HepG2 (cell line): ENCODE results near the gene RAB15. TPM values are rescaled to one million over a fixed set of nuclear protein-coding genes. Genes with fewer than 3 reads are reported as not detected.

Source experiments
- CEBPG ChIP-seq: IDR thresholded peaks from 2 replicates; pipeline ENCODE4 v1.6.1; 2016
- JDP2 ChIP-seq: sonication (generic); formaldehyde crosslinking; IDR thresholded peaks from 2 replicates; pipeline ENCODE4 v1.8.1; 2022; ENCODE audit warnings: missing genetic modification reagents, borderline replicate concordance
- JUNB ChIP-seq: sonication (generic); formaldehyde crosslinking; IDR thresholded peaks from 2 replicates; pipeline ENCODE4 v1.8.0; 2022; ENCODE audit warnings: missing genetic modification reagents, mild to moderate bottlenecking, borderline replicate concordance
- RXRA ChIP-seq: sonication (generic); formaldehyde crosslinking; IDR thresholded peaks from 2 replicates; pipeline ENCODE4 v1.5.1; 2020; ENCODE audit warnings: missing genetic modification reagents
- ZBTB40 ChIP-seq, 2 experiments: fragments of 450-650 bp in 1 of 2; sonication (generic) in 1 of 2; formaldehyde crosslinking in 1 of 2; IDR thresholded peaks; 2 replicates each; pipeline versions ENCODE4 v1.6.1 to v1.8.0; 2016 to 2022; ENCODE audit warnings: antibody characterized with exemption in 1 of 2, mild to moderate bottlenecking in 1 of 2, missing genetic modification reagents in 1 of 2
- ZBTB7B ChIP-seq: sonication (generic); formaldehyde crosslinking; IDR thresholded peaks from 2 replicates; pipeline ENCODE4 v1.4.0; 2020; ENCODE audit warnings: missing genetic modification reagents
- ZNF446 ChIP-seq: sonication (generic); formaldehyde crosslinking; IDR thresholded peaks from 2 replicates; pipeline ENCODE4 v1.5.0; 2020; ENCODE audit warnings: mild to moderate bottlenecking, missing genetic modification reagents
- ZNF552 ChIP-seq: sonication (generic); formaldehyde crosslinking; IDR thresholded peaks from 2 replicates; pipeline ENCODE4 v1.9.0; 2022; ENCODE audit warnings: missing genetic modification reagents, mild to moderate bottlenecking, borderline replicate concordance
- polyA plus RNA-seq, 8 experiments: library from polyadenylated mRNA; depleted of rRNA in 3 of 8; stranded (reverse) in 7 of 8; unstranded in 1 of 8; fragments of >200 nt; fragmentation: Illumina TruSeq in 4 of 8; extraction: Trizol in 4 of 8; gene quantifications; 2 replicates each; pipeline versions ENCODE4 v1.2.1 to v1.2.3, GENCODE V29; 2011 to 2016; ENCODE audit warnings: low read depth in 4 of 8, missing spikeins in 1 of 8, mixed read lengths in 1 of 8; ENCODE audit not compliant: insufficient read depth in 1 of 8
- total RNA-seq, 5 experiments: library from RNA; depleted of rRNA; stranded (reverse); fragments of >200 nt; fragmentation: Illumina TruSeq; extraction: Trizol; gene quantifications; 2 replicates each; pipeline ENCODE4 v1.2.3, GENCODE V29; 2016; ENCODE audit warnings: low read depth in 1 of 5
- TF ChIP-seq, protein P1 (sequence below): sonication (generic); formaldehyde crosslinking; IDR thresholded peaks from 2 replicates; pipeline ENCODE4 v1.4.0; 2020; ENCODE audit warnings: mild to moderate bottlenecking, missing genetic modification reagents, borderline replicate concordance
- TF ChIP-seq, protein P2 (sequence below): sonication (generic); formaldehyde crosslinking; IDR thresholded peaks from 2 replicates; pipeline ENCODE4 v1.5.0; 2020; ENCODE audit warnings: missing genetic modification reagents
- TF ChIP-seq, protein P3 (sequence below): sonication (generic); formaldehyde crosslinking; IDR thresholded peaks from 2 replicates; pipeline ENCODE4 v1.4.0; 2020; ENCODE audit warnings: missing genetic modification reagents, low read depth, mild to moderate bottlenecking, borderline replicate concordance

The RAB15 gene
- total and polyA plus RNA-seq, 2 of the 13 experiments (the other 11 are each of a cell fraction or from before 2014, with no cell fraction given), result 7.4 to 18.5 TPM

- no peak for TF ChIP-seq ZBTB40 (IDR thresholded peaks at IDR 0.05)
- no peak for TF ChIP-seq ZBTB40 (CRISPR knock-in tag; IDR thresholded peaks at IDR 0.05)
- TF ChIP-seq, protein P1, sequence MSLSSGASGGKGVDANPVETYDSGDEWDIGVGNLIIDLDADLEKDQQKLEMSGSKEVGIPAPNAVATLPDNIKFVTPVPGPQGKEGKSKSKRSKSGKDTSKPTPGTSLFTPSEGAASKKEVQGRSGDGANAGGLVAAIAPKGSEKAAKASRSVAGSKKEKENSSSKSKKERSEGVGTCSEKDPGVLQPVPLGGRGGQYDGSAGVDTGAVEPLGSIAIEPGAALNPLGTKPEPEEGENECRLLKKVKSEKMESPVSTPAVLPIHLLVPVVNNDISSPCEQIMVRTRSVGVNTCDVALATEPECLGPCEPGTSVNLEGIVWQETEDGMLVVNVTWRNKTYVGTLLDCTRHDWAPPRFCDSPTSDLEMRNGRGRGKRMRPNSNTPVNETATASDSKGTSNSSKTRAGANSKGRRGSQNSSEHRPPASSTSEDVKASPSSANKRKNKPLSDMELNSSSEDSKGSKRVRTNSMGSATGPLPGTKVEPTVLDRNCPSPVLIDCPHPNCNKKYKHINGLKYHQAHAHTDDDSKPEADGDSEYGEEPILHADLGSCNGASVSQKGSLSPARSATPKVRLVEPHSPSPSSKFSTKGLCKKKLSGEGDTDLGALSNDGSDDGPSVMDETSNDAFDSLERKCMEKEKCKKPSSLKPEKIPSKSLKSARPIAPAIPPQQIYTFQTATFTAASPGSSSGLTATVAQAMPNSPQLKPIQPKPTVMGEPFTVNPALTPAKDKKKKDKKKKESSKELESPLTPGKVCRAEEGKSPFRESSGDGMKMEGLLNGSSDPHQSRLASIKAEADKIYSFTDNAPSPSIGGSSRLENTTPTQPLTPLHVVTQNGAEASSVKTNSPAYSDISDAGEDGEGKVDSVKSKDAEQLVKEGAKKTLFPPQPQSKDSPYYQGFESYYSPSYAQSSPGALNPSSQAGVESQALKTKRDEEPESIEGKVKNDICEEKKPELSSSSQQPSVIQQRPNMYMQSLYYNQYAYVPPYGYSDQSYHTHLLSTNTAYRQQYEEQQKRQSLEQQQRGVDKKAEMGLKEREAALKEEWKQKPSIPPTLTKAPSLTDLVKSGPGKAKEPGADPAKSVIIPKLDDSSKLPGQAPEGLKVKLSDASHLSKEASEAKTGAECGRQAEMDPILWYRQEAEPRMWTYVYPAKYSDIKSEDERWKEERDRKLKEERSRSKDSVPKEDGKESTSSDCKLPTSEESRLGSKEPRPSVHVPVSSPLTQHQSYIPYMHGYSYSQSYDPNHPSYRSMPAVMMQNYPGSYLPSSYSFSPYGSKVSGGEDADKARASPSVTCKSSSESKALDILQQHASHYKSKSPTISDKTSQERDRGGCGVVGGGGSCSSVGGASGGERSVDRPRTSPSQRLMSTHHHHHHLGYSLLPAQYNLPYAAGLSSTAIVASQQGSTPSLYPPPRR (CRISPR knock-in tag), result no peak; the same call in 1 of the 2 replicates
- TF ChIP-seq CEBPG (CRISPR knock-in tag), result no peak
- TF ChIP-seq JUNB (CRISPR knock-in tag), result no peak
- TF ChIP-seq, protein P2, sequence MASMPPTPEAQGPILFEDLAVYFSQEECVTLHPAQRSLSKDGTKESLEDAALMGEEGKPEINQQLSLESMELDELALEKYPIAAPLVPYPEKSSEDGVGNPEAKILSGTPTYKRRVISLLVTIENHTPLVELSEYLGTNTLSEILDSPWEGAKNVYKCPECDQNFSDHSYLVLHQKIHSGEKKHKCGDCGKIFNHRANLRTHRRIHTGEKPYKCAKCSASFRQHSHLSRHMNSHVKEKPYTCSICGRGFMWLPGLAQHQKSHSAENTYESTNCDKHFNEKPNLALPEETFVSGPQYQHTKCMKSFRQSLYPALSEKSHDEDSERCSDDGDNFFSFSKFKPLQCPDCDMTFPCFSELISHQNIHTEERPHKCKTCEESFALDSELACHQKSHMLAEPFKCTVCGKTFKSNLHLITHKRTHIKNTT (CRISPR knock-in tag), result no peak
- TF ChIP-seq ZNF552 (CRISPR knock-in tag), result no peak
- no peak for TF ChIP-seq ZNF446 (CRISPR knock-in tag)
- TF ChIP-seq RXRA (CRISPR knock-in tag), result peak; percentile 56; the same call in 1 of the 2 replicates
- TF ChIP-seq ZBTB7B (CRISPR knock-in tag), result no peak
- TF ChIP-seq, protein P3, sequence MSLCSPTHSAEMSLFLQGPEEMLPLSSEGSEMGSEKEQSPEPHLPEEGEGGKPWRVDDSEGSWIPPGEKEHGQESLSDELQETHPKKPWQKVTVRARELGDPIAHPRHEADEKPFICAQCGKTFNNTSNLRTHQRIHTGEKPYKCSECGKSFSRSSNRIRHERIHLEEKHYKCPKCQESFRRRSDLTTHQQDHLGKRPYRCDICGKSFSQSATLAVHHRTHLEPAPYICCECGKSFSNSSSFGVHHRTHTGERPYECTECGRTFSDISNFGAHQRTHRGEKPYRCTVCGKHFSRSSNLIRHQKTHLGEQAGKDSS (CRISPR knock-in tag), result no peak; the same call in 1 of the 2 replicates
- no peak for TF ChIP-seq JDP2 (CRISPR knock-in tag)
Observed at GRCh38 chr14:64947710-64948611, 24.2 kb downstream of the RAB15 start (continued).
